DOHH2 (cell line): ENCODE data around the gene AGTRAP.

Experiments used
- H3F3A ChIP-seq: fragments of 200-600 bp; sonication (generic), shearing (Covaris generic); 2 replicates; pipeline ENCODE4 v1.6.0; 2016; ENCODE audit warnings: antibody characterized with exemption, mild to moderate bottlenecking; ENCODE audit not compliant: control insufficient read depth, insufficient read depth
- H3K27ac ChIP-seq: fragments of 200-600 bp; sonication (generic); 2 replicates; pipeline ENCODE4 v1.5.1; 2014; ENCODE audit warnings: low read depth, mild to moderate bottlenecking, low read length, moderate library complexity
- H3K27me3 ChIP-seq: fragments of 200-600 bp; sonication (generic); 2 replicates; pipeline ENCODE4 v1.6.1; 2014; ENCODE audit warnings: mild to moderate bottlenecking, low read length, mixed read lengths; ENCODE audit not compliant: control insufficient read depth
- H3K36me3 ChIP-seq: fragments of 200-600 bp; sonication (generic); 2 replicates; pipeline ENCODE4 v1.6.1; 2014; ENCODE audit warnings: mild to moderate bottlenecking, low read length, moderate library complexity, mixed read lengths; ENCODE audit not compliant: control insufficient read depth
- H3K4me1 ChIP-seq: fragments of 200-600 bp; sonication (generic); 2 replicates; pipeline ENCODE4 v1.6.1; 2014; ENCODE audit warnings: mild to moderate bottlenecking, low read length, mixed read lengths; ENCODE audit not compliant: control insufficient read depth
- H3K4me2 ChIP-seq: fragments of 200-600 bp; sonication (generic); 2 replicates; pipeline ENCODE4 v1.6.0; 2014; ENCODE audit warnings: mild to moderate bottlenecking, low read length, moderate library complexity
- H3K4me3 ChIP-seq: fragments of 200-600 bp; sonication (generic); 2 replicates; pipeline ENCODE4 v1.5.1; 2014; ENCODE audit warnings: mild to moderate bottlenecking, low read length, mixed read lengths
- H3K79me2 ChIP-seq: fragments of 200-600 bp; sonication (generic); 2 replicates; pipeline ENCODE4 v1.6.1; 2014; ENCODE audit warnings: mild to moderate bottlenecking, low read length, mixed read lengths; ENCODE audit not compliant: control insufficient read depth
- H3K9me2 ChIP-seq: fragments of 200-600 bp; sonication (generic); replicated peaks from 2 replicates; pipeline ENCODE4 v1.6.1; 2014; ENCODE audit warnings: mild to moderate bottlenecking, low read length, mixed read lengths; ENCODE audit not compliant: control insufficient read depth
- H3K9me3 ChIP-seq: fragments of 200-600 bp; sonication (generic); 2 replicates; pipeline ENCODE4 v1.6.1; 2014; ENCODE audit warnings: antibody characterized with exemption, low read length, mixed read lengths; ENCODE audit not compliant: control insufficient read depth, insufficient read depth
- H4K20me1 ChIP-seq: fragments of 200-600 bp; sonication (generic); 2 replicates; pipeline ENCODE4 v1.6.0; 2014; ENCODE audit warnings: low read depth, mild to moderate bottlenecking, antibody characterized with exemption, low read length, moderate library complexity; ENCODE audit not compliant: control insufficient read depth, insufficient read depth
- EZH2phosphoT487 ChIP-seq: fragments of 200-600 bp; sonication (generic); IDR thresholded peaks from 2 replicates; pipeline ENCODE4 v1.6.1; 2017; ENCODE audit warnings: borderline replicate concordance, mild to moderate bottlenecking, antibody characterized with exemption, low read length, moderate library complexity, mixed read lengths
- TF ChIP-seq, protein P1 (sequence below): fragments of 200-600 bp; sonication (generic); IDR thresholded peaks from one replicate; pipeline ENCODE4 v1.5.1; 2014; ENCODE audit warnings: antibody characterized with exemption, mild to moderate bottlenecking, low read depth, low read length; ENCODE audit not compliant: poor library complexity, severe bottlenecking

AGTRAP gene

GRCh38 chr1:11761988-11762406 lies 26.1 kb downstream of the AGTRAP start, which contains the start of gene C1orf167:
TSS of gene C1orf167 (plus strand) at chr1:11762193. CDS start at chr1:11764401, 2,208 bp downstream.
- no peak within 1 kb of the TSS for H3K4me2 ChIP-seq

DNA sequence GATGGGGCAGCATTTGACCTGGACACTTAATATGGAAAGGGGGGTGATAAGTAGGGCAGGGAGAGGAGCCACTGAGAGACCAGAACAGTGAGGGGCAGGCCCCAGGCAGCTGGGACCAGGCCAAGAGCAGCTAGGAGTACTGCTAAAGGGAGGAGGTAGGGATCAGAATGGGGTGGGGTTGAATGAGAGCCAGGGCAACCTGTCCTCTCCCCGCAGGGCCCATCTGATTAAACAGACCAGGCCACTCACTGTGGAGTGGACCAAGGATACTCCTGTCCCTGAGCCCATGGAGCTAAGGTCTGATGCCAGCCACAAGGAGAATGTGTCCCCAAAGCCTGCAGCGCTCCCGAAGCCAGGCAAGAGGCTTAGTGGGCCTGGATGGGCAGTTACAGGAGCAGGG lies 28.2 kb downstream of the AGTRAP start:
- Histone ChIP-seq H3K36me3 (no peaks in the 10 kb centered on the region), H3K4me2 (no peak overlapping the region), H3K79me2 (no peaks in the 10 kb centered on the region), H3K9me2 (no peaks in the 10 kb centered on the region), H3F3A (no peaks in the 10 kb centered on the region), H3K27ac (no peak overlapping the region), H3K4me3 (no peak overlapping the region), H3K27me3 (no peaks in the 10 kb centered on the region; the same call in none of the 2 replicates), H3K4me1 (no peaks in the 10 kb centered on the region), H4K20me1 (no peaks in the 10 kb centered on the region), H3K9me3 (no peaks in the 10 kb centered on the region)
- TF ChIP-seq EZH2phosphoT487: no peak
- TF ChIP-seq, protein P1, sequence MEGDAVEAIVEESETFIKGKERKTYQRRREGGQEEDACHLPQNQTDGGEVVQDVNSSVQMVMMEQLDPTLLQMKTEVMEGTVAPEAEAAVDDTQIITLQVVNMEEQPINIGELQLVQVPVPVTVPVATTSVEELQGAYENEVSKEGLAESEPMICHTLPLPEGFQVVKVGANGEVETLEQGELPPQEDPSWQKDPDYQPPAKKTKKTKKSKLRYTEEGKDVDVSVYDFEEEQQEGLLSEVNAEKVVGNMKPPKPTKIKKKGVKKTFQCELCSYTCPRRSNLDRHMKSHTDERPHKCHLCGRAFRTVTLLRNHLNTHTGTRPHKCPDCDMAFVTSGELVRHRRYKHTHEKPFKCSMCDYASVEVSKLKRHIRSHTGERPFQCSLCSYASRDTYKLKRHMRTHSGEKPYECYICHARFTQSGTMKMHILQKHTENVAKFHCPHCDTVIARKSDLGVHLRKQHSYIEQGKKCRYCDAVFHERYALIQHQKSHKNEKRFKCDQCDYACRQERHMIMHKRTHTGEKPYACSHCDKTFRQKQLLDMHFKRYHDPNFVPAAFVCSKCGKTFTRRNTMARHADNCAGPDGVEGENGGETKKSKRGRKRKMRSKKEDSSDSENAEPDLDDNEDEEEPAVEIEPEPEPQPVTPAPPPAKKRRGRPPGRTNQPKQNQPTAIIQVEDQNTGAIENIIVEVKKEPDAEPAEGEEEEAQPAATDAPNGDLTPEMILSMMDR: no peak

More at GRCh38 chr1:11761988-11762406, 26.1 kb downstream of the AGTRAP start, which contains the start of gene C1orf167:
- Histone ChIP-seq H3K9me2 (no peaks in the 10 kb centered on the region), H4K20me1 (no peaks in the 10 kb centered on the region), H3K27me3 (no peaks in the 10 kb centered on the region; the same call in none of the 2 replicates), H3K9me3 (no peaks in the 10 kb centered on the region), H3F3A (no peaks in the 10 kb centered on the region), H3K36me3 (no peaks in the 10 kb centered on the region), H3K27ac (no peak within 1 kb of the TSS), H3K4me1 (no peaks in the 10 kb centered on the region), H3K4me3 (no peak within 1 kb of the TSS), H3K79me2 (no peaks in the 10 kb centered on the region)
- no peak for TF ChIP-seq EZH2phosphoT487
- TF ChIP-seq, protein P1: no peak

DNA sequence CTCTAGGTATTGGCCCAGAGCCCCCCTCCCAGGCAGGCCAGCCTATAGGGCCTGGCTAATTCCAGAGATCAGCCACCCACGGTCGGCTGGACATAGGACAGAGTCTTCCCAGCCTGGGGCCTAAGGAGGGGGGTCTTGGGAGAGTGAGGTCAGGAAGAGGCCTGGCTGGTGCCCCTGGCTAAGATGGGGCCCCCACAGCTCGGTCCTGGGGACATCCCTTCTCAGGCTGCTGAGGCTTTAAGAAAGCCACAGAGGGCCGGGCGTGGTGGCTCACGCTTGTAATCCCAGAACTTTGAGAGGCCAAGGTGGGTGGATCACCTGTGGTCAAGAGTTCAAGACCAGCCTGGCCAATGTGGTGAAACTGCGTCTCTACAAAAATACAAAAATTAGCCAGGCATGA lies 28.6 kb downstream of the AGTRAP start:
- Histone ChIP-seq H3K36me3 (no peaks in the 10 kb centered on the region), H4K20me1 (no peaks in the 10 kb centered on the region), H3K4me1 (no peaks in the 10 kb centered on the region), H3K27me3 (no peaks in the 10 kb centered on the region; the same call in none of the 2 replicates), H3K4me2 (no peak overlapping the region), H3K9me3 (no peaks in the 10 kb centered on the region), H3K79me2 (no peaks in the 10 kb centered on the region), H3K9me2 (no peaks in the 10 kb centered on the region), H3F3A (no peaks in the 10 kb centered on the region), H3K4me3 (no peak overlapping the region), H3K27ac (no peak overlapping the region)
- TF ChIP-seq EZH2phosphoT487: no peak
- TF ChIP-seq, protein P1: no peak
